Loucy (cell line): ENCODE measurements around the gene RDH14.

Source experiments
- EZH2phosphoT487 ChIP-seq: fragments of 200-600 bp; IDR thresholded peaks from 2 replicates; pipeline ENCODE4 v1.6.1; 2018; ENCODE audit warnings: antibody characterized with exemption, mild to moderate bottlenecking, moderate library complexity, borderline replicate concordance
- TF ChIP-seq, protein P1 (sequence below): fragments of 200-600 bp; sonication (generic); conservative IDR thresholded peaks from 2 replicates; pipeline ENCODE4 v1.5.1; 2014; ENCODE audit warnings: mild to moderate bottlenecking, antibody characterized with exemption, low read length

DNA sequence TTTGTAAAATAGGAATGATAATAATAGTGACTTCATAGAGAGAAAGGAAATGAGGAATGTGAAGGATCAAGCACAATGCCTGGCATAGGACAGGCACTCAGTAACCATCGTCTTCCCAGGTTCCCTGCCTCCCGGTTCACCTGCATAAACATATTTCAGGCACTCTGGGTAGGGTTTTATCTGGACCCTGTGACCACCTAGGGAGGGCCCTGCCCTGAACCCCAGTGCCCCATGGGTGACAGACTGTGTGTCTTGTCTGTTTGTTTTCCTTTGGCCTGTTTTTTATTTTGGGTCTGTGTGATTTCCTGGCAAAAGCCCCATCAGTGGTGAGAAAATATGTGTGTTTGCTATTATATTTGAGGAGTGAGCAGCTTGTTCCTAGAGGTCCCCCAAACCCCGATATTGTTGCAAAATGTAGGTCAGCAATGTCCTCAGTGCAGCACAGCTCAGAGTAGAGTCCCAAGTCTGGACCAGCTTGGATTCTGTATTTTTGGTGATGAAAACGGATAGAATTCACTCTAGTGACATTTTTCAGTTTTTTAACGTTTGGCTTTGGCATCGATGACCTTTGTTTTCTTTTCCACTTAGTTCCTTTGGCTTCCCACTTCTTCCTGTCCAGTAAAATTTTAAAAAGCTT is 38.5 kb upstream of the RDH14 start:
- TF ChIP-seq, protein P1, sequence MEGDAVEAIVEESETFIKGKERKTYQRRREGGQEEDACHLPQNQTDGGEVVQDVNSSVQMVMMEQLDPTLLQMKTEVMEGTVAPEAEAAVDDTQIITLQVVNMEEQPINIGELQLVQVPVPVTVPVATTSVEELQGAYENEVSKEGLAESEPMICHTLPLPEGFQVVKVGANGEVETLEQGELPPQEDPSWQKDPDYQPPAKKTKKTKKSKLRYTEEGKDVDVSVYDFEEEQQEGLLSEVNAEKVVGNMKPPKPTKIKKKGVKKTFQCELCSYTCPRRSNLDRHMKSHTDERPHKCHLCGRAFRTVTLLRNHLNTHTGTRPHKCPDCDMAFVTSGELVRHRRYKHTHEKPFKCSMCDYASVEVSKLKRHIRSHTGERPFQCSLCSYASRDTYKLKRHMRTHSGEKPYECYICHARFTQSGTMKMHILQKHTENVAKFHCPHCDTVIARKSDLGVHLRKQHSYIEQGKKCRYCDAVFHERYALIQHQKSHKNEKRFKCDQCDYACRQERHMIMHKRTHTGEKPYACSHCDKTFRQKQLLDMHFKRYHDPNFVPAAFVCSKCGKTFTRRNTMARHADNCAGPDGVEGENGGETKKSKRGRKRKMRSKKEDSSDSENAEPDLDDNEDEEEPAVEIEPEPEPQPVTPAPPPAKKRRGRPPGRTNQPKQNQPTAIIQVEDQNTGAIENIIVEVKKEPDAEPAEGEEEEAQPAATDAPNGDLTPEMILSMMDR: no peak
- no peak for TF ChIP-seq EZH2phosphoT487
